HepG2 (cell line): Measurements from ENCODE around the gene CFAP61. TPM values are rescaled to one million over a fixed set of nuclear protein-coding genes. Genes with fewer than 3 reads are reported as not detected.
A peak's percentile ranks its signal among the peaks of the same experiment; 100 is the strongest.

Experiments
- ATRX ChIP-seq: sonication (generic); formaldehyde crosslinking; IDR thresholded peaks from 2 replicates; pipeline ENCODE4 v1.4.0; 2020; ENCODE audit warnings: missing genetic modification reagents, borderline replicate concordance
- GTF2F1 ChIP-seq: fragments of 150-350 bp; IDR thresholded peaks from 2 replicates; pipeline ENCODE4 v1.6.1; 2014; ENCODE audit warnings: low read length
- HNRNPL ChIP-seq: fragments of 200-400 bp; formaldehyde crosslinking; IDR thresholded peaks from 2 replicates; pipeline ENCODE4 v1.6.1; 2017; ENCODE audit warnings: mild to moderate bottlenecking, low read depth, low read length
- HOXA3 ChIP-seq: sonication (generic); formaldehyde crosslinking; IDR thresholded peaks from 2 replicates; pipeline ENCODE4 v1.5.0; 2020; ENCODE audit warnings: missing genetic modification reagents
- KAT7 ChIP-seq: IDR thresholded peaks from 2 replicates; pipeline ENCODE4 v1.6.1; 2018; ENCODE audit warnings: borderline replicate concordance, missing compliant biosample characterization
- MED8 ChIP-seq: sonication (generic); formaldehyde crosslinking; IDR thresholded peaks from 2 replicates; pipeline ENCODE4 v1.8.1; 2023; ENCODE audit warnings: mild to moderate bottlenecking, missing genetic modification reagents; ENCODE audit not compliant: insufficient replicate concordance
- ONECUT2 ChIP-seq: sonication (generic); formaldehyde crosslinking; IDR thresholded peaks from 2 replicates; pipeline ENCODE4 v1.4.0; 2020; ENCODE audit warnings: missing genetic modification reagents
- PCBP2 ChIP-seq: fragments of 200-400 bp; formaldehyde crosslinking; optimal IDR thresholded peaks from 2 replicates; pipeline ENCODE3; 2018; ENCODE audit warnings: low read length, low read depth; ENCODE audit not compliant: poor library complexity, severe bottlenecking
- REL ChIP-seq: sonication (generic); formaldehyde crosslinking; conservative IDR thresholded peaks from 2 replicates; pipeline ENCODE4 v1.8.0; 2022; ENCODE audit warnings: mild to moderate bottlenecking, missing genetic modification reagents, moderate library complexity
- ZBTB1 ChIP-seq: sonication (generic); formaldehyde crosslinking; IDR thresholded peaks from 2 replicates; pipeline ENCODE4 v1.4.0; 2020; ENCODE audit warnings: missing genetic modification reagents, borderline replicate concordance
- ZBTB21 ChIP-seq: sonication (generic); formaldehyde crosslinking; IDR thresholded peaks from 2 replicates; pipeline ENCODE4 v1.4.0; 2020; ENCODE audit warnings: missing genetic modification reagents
- ZSCAN12 ChIP-seq: sonication (generic); formaldehyde crosslinking; IDR thresholded peaks from 2 replicates; pipeline ENCODE4 v1.9.0; 2021; ENCODE audit warnings: mild to moderate bottlenecking, missing genetic modification reagents
- polyA plus RNA-seq, 8 experiments: library from polyadenylated mRNA; depleted of rRNA in 3 of 8; stranded (reverse) in 7 of 8; unstranded in 1 of 8; fragments of >200 nt; fragmentation: Illumina TruSeq in 4 of 8; extraction: Trizol in 4 of 8; gene quantifications; 2 replicates each; pipeline versions ENCODE4 v1.2.1 to v1.2.3, GENCODE V29; 2011 to 2016; ENCODE audit warnings: low read depth in 4 of 8, missing spikeins in 1 of 8, mixed read lengths in 1 of 8; ENCODE audit not compliant: insufficient read depth in 1 of 8
- total RNA-seq, 5 experiments: library from RNA; depleted of rRNA; stranded (reverse); fragments of >200 nt; fragmentation: Illumina TruSeq; extraction: Trizol; gene quantifications; 2 replicates each; pipeline ENCODE4 v1.2.3, GENCODE V29; 2016; ENCODE audit warnings: low read depth in 1 of 5
- TF ChIP-seq, protein P1 (sequence below): sonication (generic); formaldehyde crosslinking; IDR thresholded peaks from 2 replicates; pipeline ENCODE4 v1.5.1; 2020; ENCODE audit warnings: mild to moderate bottlenecking, missing genetic modification reagents
- TF ChIP-seq, protein P2 (sequence below): sonication (generic); formaldehyde crosslinking; IDR thresholded peaks from 2 replicates; pipeline ENCODE4 v1.5.1; 2020; ENCODE audit warnings: mild to moderate bottlenecking, missing genetic modification reagents, moderate library complexity
- TF ChIP-seq, protein P3 (sequence below): sonication (generic); formaldehyde crosslinking; IDR thresholded peaks from 2 replicates; pipeline ENCODE4 v1.8.1; 2023; ENCODE audit warnings: missing genetic modification reagents, mild to moderate bottlenecking, borderline replicate concordance
- TF ChIP-seq, protein P4 (sequence below): sonication (generic); formaldehyde crosslinking; IDR thresholded peaks from 2 replicates; pipeline ENCODE4 v1.4.0; 2020; ENCODE audit warnings: missing genetic modification reagents
- TF ChIP-seq, protein P5 (sequence below): sonication (generic); formaldehyde crosslinking; conservative IDR thresholded peaks from 2 replicates; pipeline ENCODE4 v1.8.0; 2022; ENCODE audit warnings: low read depth, missing genetic modification reagents
- TF ChIP-seq, protein P6 (sequence below): sonication (generic); formaldehyde crosslinking; IDR thresholded peaks from 2 replicates; pipeline ENCODE4 v1.4.0; 2020; ENCODE audit warnings: missing genetic modification reagents

Gene CFAP61
- total and polyA plus RNA-seq, 2 of the 13 experiments (the other 11 are each of a cell fraction or from before 2014, with no cell fraction given): 0.27 TPM; not detected in 1

DNA sequence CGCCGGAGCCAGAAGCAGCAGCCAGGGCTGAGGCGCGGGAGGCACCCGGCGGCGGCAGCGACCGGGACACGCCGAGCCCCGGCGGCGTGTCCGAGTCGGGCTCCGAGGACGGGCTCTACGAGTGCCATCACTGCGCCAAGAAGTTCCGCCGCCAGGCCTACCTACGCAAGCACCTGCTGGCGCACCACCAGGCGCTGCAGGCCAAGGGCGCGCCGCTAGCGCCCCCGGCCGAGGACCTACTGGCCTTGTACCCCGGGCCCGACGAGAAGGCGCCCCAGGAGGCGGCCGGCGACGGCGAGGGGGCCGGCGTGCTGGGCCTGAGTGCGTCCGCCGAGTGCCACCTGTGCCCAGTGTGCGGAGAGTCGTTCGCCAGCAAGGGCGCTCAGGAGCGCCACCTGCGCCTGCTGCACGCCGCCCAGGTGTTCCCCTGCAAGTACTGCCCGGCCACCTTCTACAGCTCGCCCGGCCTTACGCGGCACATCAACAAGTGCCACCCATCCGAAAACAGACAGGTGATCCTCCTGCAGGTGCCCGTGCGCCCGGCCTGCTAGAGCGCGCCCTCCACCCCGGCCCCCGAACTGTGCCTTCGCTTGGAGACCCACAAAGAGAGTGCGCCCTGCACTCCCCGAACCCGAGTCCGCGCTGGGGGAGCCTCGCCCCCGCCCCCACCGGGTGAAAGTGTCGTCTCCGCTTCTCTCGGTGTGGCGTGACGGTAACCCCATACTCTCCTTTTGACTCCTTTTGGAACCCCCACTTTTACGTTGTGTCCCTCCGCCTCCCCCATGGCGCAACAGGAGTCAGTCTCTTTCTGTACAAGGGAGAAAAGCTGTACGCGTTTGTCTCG lies 317.1 kb downstream of the CFAP61 start (continued):
- TF ChIP-seq, protein P1, sequence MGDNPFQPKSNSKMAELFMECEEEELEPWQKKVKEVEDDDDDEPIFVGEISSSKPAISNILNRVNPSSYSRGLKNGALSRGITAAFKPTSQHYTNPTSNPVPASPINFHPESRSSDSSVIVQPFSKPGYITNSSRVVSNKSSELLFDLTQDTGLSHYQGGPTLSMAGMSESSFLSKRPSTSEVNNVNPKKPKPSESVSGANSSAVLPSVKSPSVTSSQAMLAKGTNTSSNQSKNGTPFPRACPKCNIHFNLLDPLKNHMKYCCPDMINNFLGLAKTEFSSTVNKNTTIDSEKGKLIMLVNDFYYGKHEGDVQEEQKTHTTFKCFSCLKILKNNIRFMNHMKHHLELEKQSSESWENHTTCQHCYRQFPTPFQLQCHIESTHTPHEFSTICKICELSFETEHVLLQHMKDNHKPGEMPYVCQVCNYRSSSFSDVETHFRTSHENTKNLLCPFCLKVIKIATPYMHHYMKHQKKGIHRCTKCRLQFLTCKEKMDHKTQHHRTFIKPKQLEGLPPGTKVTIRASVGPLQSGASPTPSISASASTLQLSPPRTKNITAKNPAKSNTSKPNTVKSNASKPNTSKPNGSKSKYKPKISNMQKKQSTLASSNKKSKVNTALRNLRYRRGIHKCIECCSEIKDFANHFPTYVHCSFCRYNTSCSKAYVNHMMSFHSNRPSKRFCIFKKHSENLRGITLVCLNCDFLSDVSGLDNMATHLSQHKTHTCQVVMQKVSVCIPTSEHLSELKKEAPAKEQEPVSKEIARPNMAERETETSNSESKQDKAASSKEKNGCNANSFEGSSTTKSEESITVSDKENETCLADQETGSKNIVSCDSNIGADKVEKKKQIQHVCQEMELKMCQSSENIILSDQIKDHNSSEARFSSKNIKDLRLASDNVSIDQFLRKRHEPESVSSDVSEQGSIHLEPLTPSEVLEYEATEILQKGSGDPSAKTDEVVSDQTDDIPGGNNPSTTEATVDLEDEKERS (CRISPR knock-in tag): no peak
- no peak for TF ChIP-seq ZSCAN12 (CRISPR knock-in tag)
- TF ChIP-seq, protein P2, sequence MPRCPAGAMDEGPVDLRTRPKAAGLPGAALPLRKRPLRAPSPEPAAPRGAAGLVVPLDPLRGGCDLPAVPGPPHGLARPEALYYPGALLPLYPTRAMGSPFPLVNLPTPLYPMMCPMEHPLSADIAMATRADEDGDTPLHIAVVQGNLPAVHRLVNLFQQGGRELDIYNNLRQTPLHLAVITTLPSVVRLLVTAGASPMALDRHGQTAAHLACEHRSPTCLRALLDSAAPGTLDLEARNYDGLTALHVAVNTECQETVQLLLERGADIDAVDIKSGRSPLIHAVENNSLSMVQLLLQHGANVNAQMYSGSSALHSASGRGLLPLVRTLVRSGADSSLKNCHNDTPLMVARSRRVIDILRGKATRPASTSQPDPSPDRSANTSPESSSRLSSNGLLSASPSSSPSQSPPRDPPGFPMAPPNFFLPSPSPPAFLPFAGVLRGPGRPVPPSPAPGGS (CRISPR knock-in tag): no peak
- TF ChIP-seq, protein P3, sequence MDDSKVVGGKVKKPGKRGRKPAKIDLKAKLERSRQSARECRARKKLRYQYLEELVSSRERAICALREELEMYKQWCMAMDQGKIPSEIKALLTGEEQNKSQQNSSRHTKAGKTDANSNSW (CRISPR knock-in tag): no peak
- TF ChIP-seq ATRX: no peak
- TF ChIP-seq ONECUT2 (CRISPR knock-in tag): no peak
- peak; percentile 70 for TF ChIP-seq HNRNPL
- TF ChIP-seq KAT7 (CRISPR knock-in tag): no peak
- no peak for TF ChIP-seq ZBTB1 (CRISPR knock-in tag)
- TF ChIP-seq, protein P4, sequence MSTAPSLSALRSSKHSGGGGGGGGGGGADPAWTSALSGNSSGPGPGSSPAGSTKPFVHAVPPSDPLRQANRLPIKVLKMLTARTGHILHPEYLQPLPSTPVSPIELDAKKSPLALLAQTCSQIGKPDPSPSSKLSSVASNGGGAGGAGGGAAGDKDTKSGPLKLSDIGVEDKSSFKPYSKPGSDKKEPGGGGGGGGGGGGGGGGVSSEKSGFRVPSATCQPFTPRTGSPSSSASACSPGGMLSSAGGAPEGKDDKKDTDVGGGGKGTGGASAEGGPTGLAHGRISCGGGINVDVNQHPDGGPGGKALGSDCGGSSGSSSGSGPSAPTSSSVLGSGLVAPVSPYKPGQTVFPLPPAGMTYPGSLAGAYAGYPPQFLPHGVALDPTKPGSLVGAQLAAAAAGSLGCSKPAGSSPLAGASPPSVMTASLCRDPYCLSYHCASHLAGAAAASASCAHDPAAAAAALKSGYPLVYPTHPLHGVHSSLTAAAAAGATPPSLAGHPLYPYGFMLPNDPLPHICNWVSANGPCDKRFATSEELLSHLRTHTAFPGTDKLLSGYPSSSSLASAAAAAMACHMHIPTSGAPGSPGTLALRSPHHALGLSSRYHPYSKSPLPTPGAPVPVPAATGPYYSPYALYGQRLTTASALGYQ (CRISPR knock-in tag): no peak
- TF ChIP-seq GTF2F1: no peak
- TF ChIP-seq, protein P5, sequence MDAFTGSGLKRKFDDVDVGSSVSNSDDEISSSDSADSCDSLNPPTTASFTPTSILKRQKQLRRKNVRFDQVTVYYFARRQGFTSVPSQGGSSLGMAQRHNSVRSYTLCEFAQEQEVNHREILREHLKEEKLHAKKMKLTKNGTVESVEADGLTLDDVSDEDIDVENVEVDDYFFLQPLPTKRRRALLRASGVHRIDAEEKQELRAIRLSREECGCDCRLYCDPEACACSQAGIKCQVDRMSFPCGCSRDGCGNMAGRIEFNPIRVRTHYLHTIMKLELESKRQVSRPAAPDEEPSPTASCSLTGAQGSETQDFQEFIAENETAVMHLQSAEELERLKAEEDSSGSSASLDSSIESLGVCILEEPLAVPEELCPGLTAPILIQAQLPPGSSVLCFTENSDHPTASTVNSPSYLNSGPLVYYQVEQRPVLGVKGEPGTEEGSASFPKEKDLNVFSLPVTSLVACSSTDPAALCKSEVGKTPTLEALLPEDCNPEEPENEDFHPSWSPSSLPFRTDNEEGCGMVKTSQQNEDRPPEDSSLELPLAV: no peak
- TF ChIP-seq MED8 (CRISPR knock-in tag): no peak
- TF ChIP-seq ZBTB21: no peak
- no peak for TF ChIP-seq PCBP2
- TF ChIP-seq REL (CRISPR knock-in tag): no peak
- TF ChIP-seq, protein P6, sequence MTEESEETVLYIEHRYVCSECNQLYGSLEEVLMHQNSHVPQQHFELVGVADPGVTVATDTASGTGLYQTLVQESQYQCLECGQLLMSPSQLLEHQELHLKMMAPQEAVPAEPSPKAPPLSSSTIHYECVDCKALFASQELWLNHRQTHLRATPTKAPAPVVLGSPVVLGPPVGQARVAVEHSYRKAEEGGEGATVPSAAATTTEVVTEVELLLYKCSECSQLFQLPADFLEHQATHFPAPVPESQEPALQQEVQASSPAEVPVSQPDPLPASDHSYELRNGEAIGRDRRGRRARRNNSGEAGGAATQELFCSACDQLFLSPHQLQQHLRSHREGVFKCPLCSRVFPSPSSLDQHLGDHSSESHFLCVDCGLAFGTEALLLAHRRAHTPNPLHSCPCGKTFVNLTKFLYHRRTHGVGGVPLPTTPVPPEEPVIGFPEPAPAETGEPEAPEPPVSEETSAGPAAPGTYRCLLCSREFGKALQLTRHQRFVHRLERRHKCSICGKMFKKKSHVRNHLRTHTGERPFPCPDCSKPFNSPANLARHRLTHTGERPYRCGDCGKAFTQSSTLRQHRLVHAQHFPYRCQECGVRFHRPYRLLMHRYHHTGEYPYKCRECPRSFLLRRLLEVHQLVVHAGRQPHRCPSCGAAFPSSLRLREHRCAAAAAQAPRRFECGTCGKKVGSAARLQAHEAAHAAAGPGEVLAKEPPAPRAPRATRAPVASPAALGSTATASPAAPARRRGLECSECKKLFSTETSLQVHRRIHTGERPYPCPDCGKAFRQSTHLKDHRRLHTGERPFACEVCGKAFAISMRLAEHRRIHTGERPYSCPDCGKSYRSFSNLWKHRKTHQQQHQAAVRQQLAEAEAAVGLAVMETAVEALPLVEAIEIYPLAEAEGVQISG (CRISPR knock-in tag): 0 out of 2 replicates have a peak, but pooled peaks have one; percentile 16
- peak; percentile 6; the same call in 1 of the 2 replicates for TF ChIP-seq HOXA3 (CRISPR knock-in tag)
